Activated CD4-positive, alpha-beta T cell treated with anti-CD3 and anti-CD28 coated beads, Interleukin-2, Interleukin-6, amounts not matched to agents 100 ng/mL and 50 ng/mL, durations not matched to agents 16 hours and 8 hours (primary cell): ENCODE measurements around the gene TMPRSS6.

Source experiments
- DNase-seq: peaks from one replicate; pipeline ENCODE4 v3.0.0-alpha.2; 2020

The TMPRSS6 gene

DNA sequence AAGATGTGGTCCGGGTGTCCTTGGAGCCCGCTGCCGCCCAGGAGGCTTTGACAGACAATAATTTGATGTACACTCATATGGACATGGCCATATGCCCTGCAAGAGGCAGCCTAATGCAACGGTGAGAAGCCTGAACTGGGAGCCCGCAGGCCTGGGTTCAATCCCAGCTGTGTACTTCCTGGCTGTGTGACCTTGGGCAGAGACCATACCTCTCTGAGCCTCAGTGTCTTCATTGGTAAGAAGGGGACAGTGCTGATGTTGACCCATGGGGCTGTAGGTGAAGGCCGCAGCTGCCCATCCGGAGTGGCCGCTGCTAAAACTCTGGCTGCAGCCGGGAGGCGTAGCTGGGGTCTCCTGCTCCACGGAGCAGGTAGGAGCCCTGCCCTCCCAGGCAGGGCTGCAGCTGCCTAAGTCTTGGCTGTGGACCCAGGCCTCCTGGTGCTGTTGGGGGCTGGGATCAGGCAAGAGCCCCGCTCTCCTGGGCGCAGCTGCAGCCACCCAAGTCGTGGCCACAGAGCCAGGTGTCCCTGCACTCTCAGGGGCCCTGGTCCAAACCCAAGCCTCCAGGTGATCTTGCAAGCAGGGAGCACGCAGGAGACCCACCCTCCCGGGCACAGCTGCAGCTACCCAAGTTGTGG lies 31.3 kb upstream of the TMPRSS6 start:
- no peak for DNase-seq

DNA sequence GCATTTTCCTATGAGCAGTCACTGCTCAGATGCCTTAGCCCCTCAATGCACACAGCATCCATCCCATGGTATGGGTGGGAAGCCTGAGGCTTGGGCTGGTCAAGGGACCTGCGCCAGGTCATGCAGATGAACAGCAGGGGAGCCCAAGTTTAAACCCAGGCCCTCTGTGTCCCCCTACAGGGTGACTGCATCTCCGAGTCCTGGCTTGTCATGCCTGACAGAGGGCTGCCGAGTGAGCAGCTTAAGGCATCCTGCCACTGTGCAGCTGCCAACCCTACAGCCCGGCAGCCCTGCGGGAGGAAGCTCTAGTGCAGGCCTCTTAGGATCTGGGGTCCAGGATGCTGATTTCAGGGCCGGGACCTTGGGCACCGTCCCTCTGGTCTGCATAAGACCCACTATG lies 30.2 kb upstream of the TMPRSS6 start:
- DNase-seq, result no peak

DNA sequence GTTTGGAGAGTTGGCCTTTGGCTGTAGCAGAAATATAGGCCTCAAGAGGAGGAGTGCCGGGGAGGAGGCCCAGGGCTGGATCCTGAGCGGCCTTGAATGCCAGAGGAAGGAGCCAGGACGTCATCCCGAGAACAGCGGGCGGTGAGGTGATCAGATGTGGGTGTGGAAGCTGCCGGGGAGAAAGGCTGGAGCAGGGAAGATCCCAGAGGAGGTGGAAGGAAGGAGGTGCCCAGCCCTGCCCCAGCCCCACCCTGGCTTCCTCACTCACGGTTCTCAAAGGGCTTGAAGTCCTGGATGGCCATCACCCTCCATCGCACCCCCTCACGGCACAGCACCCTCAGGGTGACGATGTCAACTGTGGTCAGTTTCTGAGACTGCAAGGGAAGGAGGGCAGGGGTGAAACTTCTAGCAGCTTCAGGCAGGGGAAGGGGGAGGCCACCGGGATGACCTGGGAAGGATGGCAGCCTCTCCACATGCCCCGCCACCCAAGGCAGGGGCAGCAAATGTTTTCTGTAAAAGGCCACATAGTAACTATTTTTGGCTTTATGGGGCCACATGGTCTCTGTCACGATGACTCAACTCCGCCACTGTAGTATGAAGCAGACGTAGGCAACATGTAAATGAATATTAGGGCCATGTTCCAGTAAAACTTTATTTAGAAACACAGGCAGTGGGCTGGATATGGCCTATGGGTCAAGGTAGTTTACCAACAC lies 29.5 kb upstream of the TMPRSS6 start:
- DNase-seq, result no peak

DNA sequence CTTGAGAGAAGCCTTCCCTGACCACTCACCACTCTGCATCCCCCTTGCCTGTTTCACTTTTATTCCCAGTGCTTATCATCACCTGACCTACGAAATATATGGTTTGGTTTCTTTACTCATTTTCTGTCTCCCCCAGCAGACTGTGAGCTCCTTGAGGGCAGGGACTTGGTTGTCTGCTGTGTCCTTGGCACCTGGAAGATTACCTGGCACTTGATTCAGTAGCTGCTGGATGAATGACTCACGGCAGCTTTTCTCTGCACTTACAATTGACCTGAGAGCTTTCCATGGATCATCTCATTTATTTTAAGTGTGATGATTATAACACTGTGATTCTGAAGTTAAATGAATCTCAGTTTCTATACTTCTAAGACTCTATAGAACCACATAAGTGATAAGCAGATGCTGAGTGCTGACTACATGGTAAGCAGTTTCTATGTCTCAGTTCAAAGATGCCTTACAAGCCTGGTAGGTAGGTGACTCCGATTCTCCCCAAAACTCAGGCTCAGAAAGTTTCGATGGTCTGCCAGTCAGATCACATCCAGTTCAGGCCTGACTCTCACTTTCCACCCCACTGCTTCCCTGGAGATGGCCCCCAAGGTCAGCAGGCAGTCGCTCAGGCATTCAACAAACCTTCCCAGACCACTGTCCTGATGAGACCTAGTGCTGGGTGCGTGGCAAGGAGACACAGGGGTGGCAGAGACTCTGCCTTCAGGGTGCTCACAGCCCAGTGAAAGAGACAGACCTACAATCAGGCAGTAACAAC lies 28.6 kb upstream of the TMPRSS6 start:
- DNase-seq, result no peak

DNA sequence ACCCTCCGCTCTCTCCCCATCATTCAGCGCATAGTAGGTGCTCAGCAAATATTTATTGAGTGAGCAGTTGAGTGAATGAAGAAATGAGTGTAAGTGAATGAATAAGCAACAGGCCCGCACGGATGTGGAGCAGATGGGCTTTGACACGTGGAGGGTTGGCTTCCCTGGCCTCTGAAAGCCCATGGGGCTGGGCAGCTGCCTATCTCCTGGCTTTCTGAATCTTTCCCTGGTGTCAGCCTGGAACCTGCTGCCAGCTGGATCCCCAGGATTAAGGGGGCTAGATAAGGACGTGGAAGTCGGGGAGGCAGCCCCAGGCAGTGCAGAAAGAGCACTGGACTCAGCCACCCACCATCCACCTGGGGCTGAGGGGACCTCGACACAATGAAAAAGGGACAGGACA lies 27.6 kb upstream of the TMPRSS6 start:
- DNase-seq, result no peak

DNA sequence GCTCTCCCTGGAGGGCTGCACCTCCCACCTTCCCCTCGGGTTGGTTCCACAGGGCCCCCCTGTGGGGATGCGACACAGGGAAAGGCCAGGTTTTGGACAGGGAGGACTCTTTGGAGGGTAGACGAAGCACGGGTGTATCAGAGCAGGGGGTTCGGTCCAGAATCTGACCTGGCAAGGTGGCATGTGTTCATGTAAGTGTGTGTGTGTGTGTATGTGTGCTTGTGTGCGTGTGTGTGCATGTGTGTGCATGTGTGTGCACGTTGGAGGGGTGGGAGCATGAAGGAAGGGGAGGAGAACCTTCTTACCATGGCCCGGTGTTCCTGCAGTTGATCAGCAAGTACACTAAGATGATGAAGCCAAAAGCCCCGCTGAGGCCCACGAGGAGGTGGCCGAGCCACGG lies 25.5 kb upstream of the TMPRSS6 start:
- DNase-seq, result no peak

DNA sequence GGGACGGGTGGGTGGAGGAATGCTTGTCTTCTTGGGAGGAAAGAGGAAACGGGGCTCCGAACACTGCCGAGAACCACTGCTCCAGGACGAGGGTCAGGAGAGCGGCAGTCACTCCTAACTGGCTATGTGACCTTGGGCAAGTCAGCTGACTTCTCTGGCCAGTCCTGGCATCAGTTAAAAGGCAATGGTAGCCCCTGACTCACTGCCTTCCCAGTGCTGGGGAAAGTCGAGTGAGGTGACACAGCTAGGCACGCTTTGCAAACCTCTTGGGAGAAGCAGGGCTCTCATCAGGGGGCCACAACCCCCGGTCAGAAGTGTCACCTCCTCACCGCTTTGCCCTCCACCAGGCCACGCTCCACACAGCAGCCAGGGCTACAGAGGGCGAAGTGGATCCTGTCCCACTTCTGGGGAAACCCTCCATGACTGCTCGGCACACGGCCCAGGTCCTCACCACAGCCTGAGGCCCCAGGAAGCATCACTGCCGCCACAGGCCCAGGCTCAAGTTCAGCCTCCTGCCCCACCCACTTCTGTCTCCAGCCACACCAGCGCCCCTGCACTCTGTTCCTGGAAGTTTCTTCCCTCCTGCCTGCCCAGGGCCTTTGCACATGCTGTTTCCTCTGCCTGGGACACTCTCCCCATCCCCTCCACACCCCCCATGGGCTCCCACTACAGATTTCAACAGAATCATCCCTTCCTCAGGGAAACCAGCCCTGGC lies 23.9 kb upstream of the TMPRSS6 start:
- no peak for DNase-seq

DNA sequence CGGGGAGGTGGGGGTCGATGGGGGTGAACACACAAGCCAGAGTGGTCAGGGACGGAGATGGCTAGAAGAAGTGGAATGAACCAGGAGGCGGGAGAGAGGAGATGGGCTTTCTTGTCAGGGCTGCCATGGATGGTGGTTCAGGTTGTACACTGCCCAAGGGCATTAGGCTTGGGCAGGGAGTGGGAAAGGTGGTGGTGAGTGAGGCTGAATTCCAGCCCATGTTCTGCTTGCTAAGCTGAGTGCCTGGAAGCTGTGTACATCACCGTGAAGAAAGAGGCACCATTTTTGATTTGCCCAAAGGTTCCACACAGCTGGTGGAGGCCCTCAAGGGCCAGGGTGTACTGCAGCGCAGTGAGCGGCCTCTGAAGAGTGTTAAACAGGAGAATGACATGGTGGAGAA lies 23.3 kb upstream of the TMPRSS6 start:
- no peak for DNase-seq

DNA sequence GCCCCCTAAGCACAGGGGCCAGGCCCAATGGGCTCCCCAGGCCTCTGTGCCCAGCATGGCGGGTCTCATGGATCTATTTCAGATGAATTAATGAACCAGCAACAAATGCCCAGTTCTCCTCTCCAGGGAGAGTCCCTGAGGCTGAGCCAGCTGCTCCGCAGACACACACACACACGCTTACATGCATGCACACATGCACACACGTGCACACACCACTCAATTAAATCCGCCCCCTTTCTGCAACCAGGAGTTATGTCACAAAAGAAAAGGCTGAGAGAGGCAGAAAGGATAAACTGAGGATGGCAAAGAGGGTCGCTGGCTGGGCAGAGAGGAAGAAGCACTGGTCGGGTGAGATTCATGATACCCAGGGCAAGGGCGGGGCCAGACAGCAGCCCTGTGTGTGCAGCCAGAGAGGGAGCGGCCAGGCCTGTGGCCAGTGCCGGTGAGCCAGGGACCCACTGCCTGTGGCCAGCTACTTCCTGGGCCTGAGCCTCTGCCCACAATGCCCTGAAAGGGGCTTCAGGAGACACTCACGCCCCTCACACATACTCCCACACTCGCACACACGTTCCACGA lies 20.4 kb upstream of the TMPRSS6 start:
- DNase-seq, result no peak

DNA sequence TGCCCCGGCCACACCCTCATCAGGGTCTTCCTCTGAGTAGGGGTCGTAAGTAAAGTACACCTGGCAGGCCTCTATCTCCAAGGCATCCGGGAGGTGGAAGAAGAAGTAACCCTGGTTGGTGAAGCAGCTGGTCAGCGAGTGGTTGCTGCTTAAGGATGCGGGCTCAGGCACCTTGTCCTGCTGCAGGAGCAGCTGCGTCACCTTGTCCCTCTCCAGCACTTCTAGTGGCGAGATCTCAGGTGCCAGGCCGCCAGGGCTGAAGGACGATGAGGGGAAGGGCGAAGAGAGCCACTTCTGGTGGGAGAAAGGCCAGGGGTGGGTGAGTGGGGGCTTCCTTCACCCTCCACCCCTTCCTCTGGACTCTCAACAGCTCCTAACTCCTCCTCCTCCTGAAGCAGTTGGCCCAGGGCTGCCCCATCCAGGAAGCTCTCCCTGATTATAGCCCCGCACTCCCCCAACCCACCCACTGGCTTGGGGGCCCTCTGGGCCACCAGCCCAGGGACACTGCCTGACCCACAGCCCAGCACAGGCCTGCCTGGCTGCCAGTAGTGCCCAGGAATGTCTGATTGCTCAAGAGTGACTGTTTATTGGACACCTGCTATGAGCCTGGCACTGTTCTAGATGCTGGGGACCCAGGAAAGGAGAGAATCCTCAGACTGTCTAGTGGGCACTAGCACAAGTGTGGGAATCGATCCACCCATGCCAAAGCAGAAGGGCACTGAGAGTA lies 19.2 kb upstream of the TMPRSS6 start:
- DNase-seq, result no peak

DNA sequence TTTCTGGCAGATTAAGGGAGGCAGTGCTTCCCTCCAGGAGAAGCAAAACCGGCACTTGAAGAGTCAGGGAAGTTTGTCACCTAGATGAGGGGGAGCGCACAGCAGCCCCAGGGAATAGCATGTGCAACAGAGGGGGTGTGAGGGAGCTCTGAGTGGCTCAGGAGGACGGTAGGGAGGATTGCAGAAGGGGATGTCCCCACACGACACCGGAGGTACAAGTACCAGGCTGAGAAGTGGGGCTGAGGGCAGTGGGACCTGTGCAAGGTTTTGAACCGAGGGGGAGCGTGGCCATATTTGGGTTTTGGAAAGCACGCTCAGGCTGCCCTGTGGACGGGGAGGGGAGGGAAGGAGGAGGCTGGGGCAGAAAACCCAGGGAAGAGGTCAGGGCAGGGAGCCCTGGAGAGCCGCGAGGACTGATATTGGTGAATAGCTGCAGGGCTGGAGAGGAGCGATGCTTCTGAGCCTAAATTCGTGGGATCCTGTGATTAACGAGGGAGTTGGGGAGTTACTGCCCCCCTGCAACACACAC lies 17.9 kb upstream of the TMPRSS6 start:
- DNase-seq, result no peak

DNA sequence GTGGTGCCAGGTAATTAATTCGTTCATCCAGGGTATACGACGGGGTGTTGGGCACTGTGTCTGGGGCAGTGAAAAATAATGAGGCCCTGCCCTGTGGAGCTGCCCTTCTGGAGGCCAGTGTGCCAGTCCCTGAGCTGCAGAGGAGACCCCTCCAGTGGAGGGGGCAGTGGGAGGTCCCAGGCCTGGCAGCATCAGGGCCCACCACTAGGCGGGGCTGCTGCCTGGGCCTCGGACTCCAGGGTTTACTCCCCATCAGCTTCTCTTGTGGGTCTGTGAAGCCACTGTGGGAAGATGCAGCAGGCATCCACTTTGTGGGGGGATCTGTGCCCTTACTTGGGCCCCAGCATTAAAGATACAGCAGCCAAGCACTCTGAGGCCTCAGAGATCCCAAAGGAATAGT lies 17.4 kb upstream of the TMPRSS6 start:
- no peak for DNase-seq

DNA sequence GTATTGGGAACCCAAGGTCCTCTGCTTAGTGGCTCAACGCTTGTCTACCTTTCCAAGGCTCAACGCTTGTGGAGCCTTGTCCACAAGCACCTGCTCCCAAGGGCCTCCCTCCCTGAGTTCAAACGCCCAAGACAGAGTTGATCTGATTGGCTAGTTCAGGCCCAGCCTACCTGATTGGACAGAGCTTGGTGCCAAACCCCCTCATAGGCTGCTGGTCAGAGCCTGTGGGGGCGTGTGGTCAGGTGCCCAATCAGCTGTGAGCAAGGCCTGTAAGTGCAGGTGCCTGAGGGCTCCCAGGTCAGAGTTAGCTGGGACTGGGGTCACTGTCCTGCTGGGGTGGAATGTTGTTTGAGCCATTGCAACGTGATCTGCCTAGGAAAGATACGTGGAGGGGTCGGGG lies 16.9 kb upstream of the TMPRSS6 start:
- peak; percentile 32 for DNase-seq

DNA sequence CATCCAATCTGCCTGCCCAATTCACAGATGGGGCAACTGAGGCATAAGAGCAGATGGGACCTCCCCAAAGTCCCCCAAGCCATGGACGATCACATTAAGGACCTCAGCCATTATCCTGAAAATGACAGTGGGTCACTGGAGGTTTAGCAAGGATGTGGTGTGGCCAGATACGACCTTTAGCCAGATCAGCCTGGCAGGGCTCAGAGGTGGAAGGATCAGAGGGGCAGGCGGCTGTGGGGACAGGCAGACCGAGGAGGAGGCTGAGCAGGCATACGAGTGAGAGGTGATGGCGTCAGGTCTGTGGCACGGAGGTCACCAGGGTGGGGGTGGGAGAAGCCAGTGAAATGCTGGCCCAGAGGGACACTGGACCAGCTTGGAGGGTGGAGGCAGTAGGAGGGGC lies 14.1 kb upstream of the TMPRSS6 start:
- DNase-seq, result no peak

DNA sequence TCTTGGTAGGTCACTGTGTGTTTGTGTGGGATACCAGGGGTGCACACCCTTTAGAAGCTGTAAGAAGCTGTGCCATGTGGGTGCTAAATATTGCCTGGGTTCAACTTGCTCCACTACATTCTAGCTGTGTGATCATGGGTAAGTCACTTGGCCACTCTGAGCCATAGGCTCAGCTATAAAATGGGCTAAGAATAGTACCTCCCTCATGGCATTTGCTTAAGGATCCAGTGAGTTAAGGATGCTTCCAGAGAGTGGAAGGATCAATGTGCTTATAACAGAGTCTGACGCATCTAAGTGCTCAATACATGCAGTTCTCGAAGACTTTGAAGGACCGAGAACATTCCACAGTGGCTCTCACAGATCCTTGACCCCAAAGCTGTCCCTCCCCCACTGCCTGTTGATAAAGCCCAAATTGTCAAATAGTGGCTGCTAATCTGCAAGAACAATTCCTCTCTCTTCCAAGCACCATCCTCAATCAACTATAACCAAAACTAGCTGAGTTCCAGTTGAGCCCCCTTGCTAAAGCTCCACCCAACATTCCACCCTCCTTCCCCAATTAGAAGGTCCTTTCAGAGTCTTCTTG lies 13.2 kb upstream of the TMPRSS6 start:
- DNase-seq, result no peak

DNA sequence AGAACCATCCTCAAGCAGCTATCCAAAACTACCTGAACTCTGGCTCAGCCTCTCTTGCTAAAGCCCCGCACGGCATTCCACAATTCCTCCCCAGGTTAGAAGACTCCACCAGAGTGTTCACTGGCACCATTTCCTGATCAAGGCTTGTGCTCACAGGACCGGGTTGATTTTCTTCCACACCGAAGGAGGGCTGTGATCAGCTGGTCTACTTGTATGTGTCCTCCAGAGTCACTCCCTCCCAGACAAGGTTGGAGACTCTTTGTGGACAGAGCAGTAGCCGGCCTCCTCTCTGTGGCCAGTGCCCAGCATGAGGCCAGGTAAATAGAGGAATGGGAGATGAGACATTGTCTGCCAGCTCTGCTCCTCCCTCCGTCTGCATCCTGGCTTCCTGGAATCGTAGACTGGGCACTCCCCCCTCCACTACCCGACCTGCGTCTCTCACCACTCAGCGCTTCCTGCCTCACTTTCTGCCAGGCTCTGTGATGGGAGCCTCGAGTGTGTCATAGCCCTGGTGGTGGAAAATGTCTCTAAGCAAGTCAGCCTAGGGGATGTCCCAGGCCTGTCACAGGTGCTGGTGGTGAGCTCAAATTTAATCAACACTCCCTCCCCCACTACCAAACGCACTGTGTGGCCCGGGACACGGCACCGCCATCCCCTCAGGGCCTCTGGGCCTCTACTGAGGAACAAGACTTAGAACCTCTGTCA lies 12.5 kb upstream of the TMPRSS6 start:
- peak; percentile 97 for DNase-seq

DNA sequence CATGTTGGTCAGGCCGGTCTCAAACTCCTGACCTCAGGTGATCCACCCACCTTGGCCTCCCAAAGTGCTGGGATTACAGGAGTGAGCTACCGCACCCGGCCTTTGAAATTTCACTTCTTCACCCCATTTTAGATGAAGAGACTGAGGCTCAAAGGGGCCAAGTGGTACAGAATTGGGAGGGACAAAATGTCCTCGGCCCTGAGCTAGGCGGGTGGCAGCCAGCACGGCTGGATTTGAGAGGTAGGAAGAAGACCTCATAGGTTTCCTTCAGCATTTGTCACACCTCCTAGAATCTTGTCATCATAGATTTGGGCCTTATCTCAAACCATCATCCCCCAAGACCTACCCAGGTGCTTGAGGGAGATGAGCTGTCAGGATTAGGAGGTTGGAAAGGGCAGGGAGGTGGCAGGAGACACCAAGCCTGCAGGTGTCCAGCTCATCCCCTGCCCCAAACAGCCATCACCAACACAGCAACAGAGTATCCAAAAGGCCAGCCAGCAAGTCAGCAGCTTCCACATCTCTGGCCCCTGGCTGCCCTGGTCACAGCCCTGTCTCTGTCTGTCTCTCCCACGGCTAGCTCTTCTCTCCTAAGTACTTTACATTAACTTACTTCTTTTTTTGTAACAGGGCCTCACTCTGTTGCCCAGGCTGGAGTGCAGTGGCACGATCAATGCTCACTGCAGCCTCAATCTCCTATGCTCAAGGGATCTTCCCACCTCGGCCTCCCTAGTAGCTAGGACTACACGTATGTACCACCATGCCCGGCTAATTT lies 11.2 kb upstream of the TMPRSS6 start:
- DNase-seq, result no peak

DNA sequence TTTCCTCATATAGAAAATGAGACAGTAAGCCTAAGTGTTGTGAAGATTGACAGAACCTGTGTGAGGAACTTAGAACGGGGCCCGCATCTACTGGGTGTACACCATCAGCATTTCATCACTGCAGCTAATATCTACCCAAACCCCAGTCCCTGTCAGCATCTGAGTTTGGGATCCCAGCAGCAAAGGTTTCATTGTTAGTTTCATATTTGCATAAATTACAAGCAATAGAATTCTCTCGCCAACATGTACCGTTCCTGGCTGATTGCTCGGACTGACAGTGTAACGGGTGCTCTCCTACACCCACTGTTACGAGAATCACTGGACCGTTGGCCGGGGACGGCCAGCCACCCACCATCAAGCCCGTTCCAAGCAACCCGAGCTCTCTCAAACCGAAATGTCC lies 10.4 kb upstream of the TMPRSS6 start:
- no peak for DNase-seq

DNA sequence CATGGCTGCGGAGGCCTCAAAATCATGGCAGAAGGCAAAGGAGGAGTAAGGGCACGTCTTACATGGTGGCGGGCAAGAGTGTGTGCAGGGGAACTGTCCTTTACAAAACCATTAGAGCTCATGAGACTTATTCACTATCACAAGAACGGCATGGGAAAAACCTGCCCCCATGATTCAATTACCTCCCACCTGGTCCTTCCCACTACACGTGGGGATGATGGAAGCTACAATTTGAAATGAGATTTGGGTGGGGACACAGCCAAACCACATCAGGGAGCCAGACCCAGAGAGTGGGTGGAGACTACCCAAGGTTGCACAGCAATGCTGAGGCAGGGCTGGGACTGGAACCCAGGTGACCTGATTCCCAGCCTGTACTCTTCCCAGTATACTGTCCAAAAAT lies 8.6 kb upstream of the TMPRSS6 start:
- DNase-seq, result no peak

DNA sequence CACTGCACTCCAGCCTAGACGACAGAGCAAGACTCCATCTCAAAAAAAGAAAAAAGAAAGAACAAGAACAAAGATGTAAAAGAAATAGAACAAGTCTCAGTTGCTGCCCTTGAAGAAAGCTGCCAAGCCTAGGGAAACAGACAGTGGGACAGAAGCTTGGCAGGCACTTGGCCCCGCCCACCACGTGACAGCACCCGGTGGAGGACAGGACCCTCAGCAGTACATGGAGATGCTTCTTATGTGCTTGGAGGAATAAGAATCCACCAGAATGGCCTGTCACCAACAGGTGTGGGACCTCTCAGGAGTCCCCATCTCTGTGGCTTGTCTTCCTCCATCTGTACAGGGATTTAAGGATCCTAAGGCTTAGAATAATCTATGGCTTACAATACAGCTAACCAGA lies 7.6 kb upstream of the TMPRSS6 start:
- no peak for DNase-seq
